A549 (cell line): ENCODE data around the gene TACR1. TPM values are rescaled to one million over a fixed set of nuclear protein-coding genes. Genes with fewer than 3 reads are reported as not detected.

Experiments
- ATAC-seq, 2 experiments: fragments of 200-7000 bp in 1 of 2; fragments of >200 bp in 1 of 2; cut with Nextera tagmentation in 1 of 2; cut with Tn5 transposase in 1 of 2; 3 replicates each; pipeline versions ENCODE4 v1.8.0 to v1.9.1; 2018 to 2020; ENCODE audit warnings: mild to moderate bottlenecking in 1 of 2, moderate library complexity in 1 of 2
- CTCF ChIA-PET: fragments of 300-600 bp; sonication (Branson Sonifier 250); formaldehyde crosslinking; extraction: SDS; loops from one replicate; lab custom pipeline; 2021; ENCODE audit warnings: antibody characterized with exemption, inconsistent platforms; lab: Yijun Ruan, JAX
- POLR2A ChIA-PET: fragments of 350-600 bp; formaldehyde crosslinking; extraction: SDS; loops from one replicate; lab custom pipeline; 2021; ENCODE audit warnings: antibody characterized with exemption, inconsistent platforms; lab: Yijun Ruan, JAX
- DNase-seq, 2 experiments: peaks; one replicate each; pipeline versions ENCODE4 v3.0.0 to v3.0.0-alpha.2; 2011 to 2016; ENCODE audit warnings: low read depth in 1 of 2, low spot score in 1 of 2
- FAIRE-seq: peaks from 2 replicates; lab custom pipeline; 2011; peaks lifted over from hg19 to GRCh38; lab: Jason Lieb, UNC
- H3K27ac ChIP-seq, 2 experiments: fragments of >200 bp; sonication (Bioruptor Twin); formaldehyde crosslinking; 3 replicates each; pipeline ENCODE4 v1.5.1; 2016 to 2017
- H3K4me1 ChIP-seq: fragments of >200 bp; sonication (Bioruptor Twin); formaldehyde crosslinking; 3 replicates; pipeline ENCODE4 v1.6.1; 2016
- H3K4me2 ChIP-seq: fragments of >200 bp; sonication (Bioruptor Twin); formaldehyde crosslinking; 3 replicates; pipeline ENCODE4 v1.6.1; 2016
- H3K4me3 ChIP-seq: fragments of >200 bp; sonication (Bioruptor Twin); formaldehyde crosslinking; 3 replicates; pipeline ENCODE4 v1.5.1; 2016
- H3K9me3 ChIP-seq: fragments of >200 bp; sonication (Bioruptor Twin); formaldehyde crosslinking; 3 replicates; pipeline ENCODE4 v1.6.1; 2016
- BHLHE40 ChIP-seq: IDR thresholded peaks from 2 replicates; pipeline ENCODE4 v1.6.1; 2012; ENCODE audit warnings: low read depth, low read length, inconsistent platforms
- EHF ChIP-seq: fragments of 250-450 bp; sonication (Bioruptor Pico); IDR thresholded peaks from 2 replicates; pipeline ENCODE4 v1.5.0; 2020; ENCODE audit warnings: mild to moderate bottlenecking
- EHMT2 ChIP-seq: fragments of 200-600 bp; sonication (generic); IDR thresholded peaks from 2 replicates; pipeline ENCODE4 v1.6.1; 2016; ENCODE audit warnings: antibody characterized with exemption, low read depth, mild to moderate bottlenecking, moderate library complexity
- ESRRA ChIP-seq: fragments of 150-350 bp; IDR thresholded peaks from 2 replicates; pipeline ENCODE4 v1.6.1; 2014; ENCODE audit warnings: mild to moderate bottlenecking, low read length, borderline replicate concordance
- FOSB ChIP-seq: fragments of 250-450 bp; sonication (Bioruptor Pico); IDR thresholded peaks from 2 replicates; pipeline ENCODE4 v1.5.0; 2020; ENCODE audit warnings: mild to moderate bottlenecking, moderate library complexity
- GATA3 ChIP-seq: IDR thresholded peaks from 2 replicates; pipeline ENCODE4 v1.6.1; 2012; ENCODE audit warnings: borderline replicate concordance
- HEYL ChIP-seq: fragments of 250-450 bp; sonication (Bioruptor Pico); IDR thresholded peaks from 2 replicates; pipeline ENCODE4 v1.8.0; 2021; ENCODE audit warnings: mild to moderate bottlenecking, moderate library complexity
- KDM1A ChIP-seq: fragments of 200-600 bp; sonication (generic); IDR thresholded peaks from 2 replicates; pipeline ENCODE4 v1.6.1; 2016; ENCODE audit warnings: low read depth, mild to moderate bottlenecking
- MAZ ChIP-seq: fragments of 150-350 bp; IDR thresholded peaks from 2 replicates; pipeline ENCODE4 v1.6.1; 2014; ENCODE audit warnings: antibody characterized with exemption, low read depth, low read length, borderline replicate concordance
- NPAS2 ChIP-seq: fragments of 250-450 bp; sonication (Bioruptor Pico); IDR thresholded peaks from 2 replicates; pipeline ENCODE4 v1.8.0; 2022; ENCODE audit warnings: mild to moderate bottlenecking, moderate library complexity, borderline replicate concordance
- PHF8 ChIP-seq: fragments of 200-600 bp; sonication (generic); IDR thresholded peaks from 2 replicates; pipeline ENCODE4 v1.6.1; 2016; ENCODE audit warnings: low read depth, mild to moderate bottlenecking, antibody characterized with exemption, moderate library complexity, borderline replicate concordance
- RAD21 ChIP-seq, 2 experiments: fragments of >200 bp in 1 of 2; sonication (Bioruptor Twin) in 1 of 2; formaldehyde crosslinking in 1 of 2; IDR thresholded peaks in 1 of 2; conservative IDR thresholded peaks in 1 of 2; 2 replicates in 1 of 2; 3 replicates in 1 of 2; pipeline ENCODE4 v1.6.1; 2012 to 2018; ENCODE audit warnings: inconsistent platforms in 1 of 2
- RNF2 ChIP-seq: fragments of 200-600 bp; sonication (generic); IDR thresholded peaks from 2 replicates; pipeline ENCODE4 v1.6.1; 2016; ENCODE audit warnings: low read depth, mild to moderate bottlenecking, antibody characterized with exemption, moderate library complexity, borderline replicate concordance
- SMC3 ChIP-seq: fragments of >200 bp; sonication (Bioruptor Twin); formaldehyde crosslinking; IDR thresholded peaks from 3 replicates; pipeline ENCODE4 v1.6.1; 2018; ENCODE audit warnings: inconsistent platforms
- SREBF2 ChIP-seq: fragments of 450-650 bp; IDR thresholded peaks from 2 replicates; pipeline ENCODE4 v1.6.1; 2014; ENCODE audit warnings: mild to moderate bottlenecking, moderate library complexity
- TP53 ChIP-seq: fragments of 250-450 bp; sonication (Bioruptor Pico); IDR thresholded peaks from 2 replicates; pipeline ENCODE4 v1.5.0; 2021; ENCODE audit warnings: mild to moderate bottlenecking, moderate library complexity
- ZC3H11A ChIP-seq: fragments of 450-650 bp; IDR thresholded peaks from 2 replicates; pipeline ENCODE4 v1.6.1; 2014; ENCODE audit warnings: antibody characterized with exemption, mild to moderate bottlenecking
- ZNF302 ChIP-seq: fragments of 250-450 bp; sonication (Bioruptor Pico); IDR thresholded peaks from 2 replicates; pipeline ENCODE4 v1.9.0; 2021; ENCODE audit warnings: inconsistent platforms, mild to moderate bottlenecking, moderate library complexity
- ZSCAN20 ChIP-seq: fragments of 250-450 bp; sonication (Bioruptor Pico); IDR thresholded peaks from 2 replicates; pipeline ENCODE4 v1.8.0; 2022; ENCODE audit warnings: mild to moderate bottlenecking, moderate library complexity
- WGBS: methylation state at CpG from one replicate; pipeline ENCODE4 v1.1.6; 2017; ENCODE audit errors: missing lambda C conversion rate; 5-methylcytosine and 5-hydroxymethylcytosine counted together
- polyA plus RNA-seq, 4 experiments: library from polyadenylated mRNA; depleted of rRNA in 3 of 4; stranded (reverse); fragments of >200 nt; fragmentation: RNase III in 1 of 4; extraction: RNeasy Plus Mini Kit Qiagen cat#74134 plus additional on column Dnase treatment in 1 of 4; gene quantifications; 2 replicates in 3 of 4; 3 replicates in 1 of 4; pipeline ENCODE4 v1.2.3, GENCODE V29; 2011 to 2017
- TF ChIP-seq, protein P1 (sequence below): IDR thresholded peaks from 2 replicates; pipeline ENCODE4 v1.6.1; 2012; ENCODE audit warnings: low read depth, borderline replicate concordance
- TF ChIP-seq, protein P2 (sequence below): fragments of 250-450 bp; sonication (Bioruptor Pico); IDR thresholded peaks from 2 replicates; pipeline ENCODE4 v1.5.0; 2021; ENCODE audit warnings: mild to moderate bottlenecking, moderate library complexity, borderline replicate concordance

Gene TACR1
- polyA plus RNA-seq, 2 of the 4 experiments (the other 2 are of a cell fraction) = 0.27 to 0.92 TPM

DNA sequence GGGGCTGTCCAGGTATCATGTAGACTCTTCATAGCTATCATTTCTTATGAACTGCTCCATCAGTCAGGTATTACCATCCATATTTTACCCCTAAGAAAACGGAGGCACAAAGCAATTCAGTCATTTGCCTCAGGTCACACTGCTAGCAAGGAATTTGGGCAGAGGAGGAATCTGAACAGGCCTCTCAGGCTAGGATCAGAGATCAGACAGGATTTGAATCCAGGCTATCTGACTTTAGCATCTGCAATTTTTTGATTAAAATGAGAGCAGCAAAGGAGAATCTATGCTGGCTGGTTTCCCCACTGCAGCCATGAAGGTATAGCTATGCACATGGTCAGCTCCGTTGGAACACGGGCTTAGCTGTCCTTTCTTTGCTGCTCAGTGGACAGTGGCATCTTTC, 60.1 kb downstream of the TACR1 start:
- DNase-seq = no peak
- FAIRE-seq = no peak
- no peak overlapping the region for H3K4me2 ChIP-seq
- POLR2A ChIA-PET = no interaction called here
- H3K4me1 ChIP-seq = no peaks in the 10 kb centered on the region
- no peak for ATAC-seq
- WGBS = 66% methylated on average over 3 of the region's 3 CpGs
- H3K9me3 ChIP-seq = no peaks in the 10 kb centered on the region
- H3K27ac ChIP-seq = no peak overlapping the region
- H3K4me3 ChIP-seq = no peak overlapping the region
- CTCF ChIA-PET = interaction anchor here (0.8 to 1.0 kb wide), 2 partner anchors 75 to 470 kb away, joined by 3 read pairs; no protein-coding TSS in a partner anchor
- TF ChIP-seq TP53 (CRISPR knock-in tag) (no peak), RNF2 (no peak), BHLHE40 (no peak), ESRRA (no peak), PHF8 (no peak), KDM1A (no peak), ZNF302 (CRISPR knock-in tag) (no peak)
- TF ChIP-seq, all 56 proteins: peak for 0

DNA sequence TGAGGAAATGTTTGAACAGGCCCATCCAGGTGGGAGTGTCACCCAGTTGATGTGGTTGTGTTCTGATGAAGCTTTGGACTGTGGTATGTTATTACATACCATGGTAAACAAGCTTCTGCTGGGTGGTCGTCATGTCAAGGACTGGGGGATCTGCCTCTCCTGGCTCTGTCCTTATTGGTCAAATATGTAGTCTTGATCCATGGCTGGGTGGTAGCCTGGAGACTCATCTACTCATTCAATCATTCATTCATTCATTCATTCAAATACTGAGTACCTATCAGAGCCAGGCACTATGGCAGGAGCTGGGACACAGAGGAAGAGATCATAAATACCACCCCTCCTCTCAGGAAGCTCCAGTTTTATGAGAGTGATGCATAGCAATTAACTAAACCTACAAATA, 60.8 kb downstream of the TACR1 start:
- no peak for FAIRE-seq
- Histone ChIP-seq H3K4me3 (no peak overlapping the region), H3K4me1 (no peaks in the 10 kb centered on the region), H3K4me2 (no peak overlapping the region), H3K27ac (no peak overlapping the region), H3K9me3 (no peaks in the 10 kb centered on the region)
- 89% methylated on average over 1 of the region's 1 CpG for WGBS
- CTCF ChIA-PET = interaction anchor here (0.8 to 1.0 kb wide), 2 partner anchors 74 to 470 kb away, joined by 3 read pairs; no protein-coding TSS in a partner anchor
- ATAC-seq = no peak
- TF ChIP-seq MAZ (no peak), ZC3H11A (no peak), PHF8 (no peak), RAD21 (conservative IDR thresholded peaks at IDR 0.05 in 1 of 2, IDR thresholded peaks at IDR 0.05 in 1 of 2) (no peak), SREBF2 (no peak), GATA3 (no peak), EHMT2 (no peak), RNF2 (no peak)
- TF ChIP-seq, protein P1, sequence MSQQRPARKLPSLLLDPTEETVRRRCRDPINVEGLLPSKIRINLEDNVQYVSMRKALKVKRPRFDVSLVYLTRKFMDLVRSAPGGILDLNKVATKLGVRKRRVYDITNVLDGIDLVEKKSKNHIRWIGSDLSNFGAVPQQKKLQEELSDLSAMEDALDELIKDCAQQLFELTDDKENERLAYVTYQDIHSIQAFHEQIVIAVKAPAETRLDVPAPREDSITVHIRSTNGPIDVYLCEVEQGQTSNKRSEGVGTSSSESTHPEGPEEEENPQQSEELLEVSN = no peak
- TF ChIP-seq, protein P2, sequence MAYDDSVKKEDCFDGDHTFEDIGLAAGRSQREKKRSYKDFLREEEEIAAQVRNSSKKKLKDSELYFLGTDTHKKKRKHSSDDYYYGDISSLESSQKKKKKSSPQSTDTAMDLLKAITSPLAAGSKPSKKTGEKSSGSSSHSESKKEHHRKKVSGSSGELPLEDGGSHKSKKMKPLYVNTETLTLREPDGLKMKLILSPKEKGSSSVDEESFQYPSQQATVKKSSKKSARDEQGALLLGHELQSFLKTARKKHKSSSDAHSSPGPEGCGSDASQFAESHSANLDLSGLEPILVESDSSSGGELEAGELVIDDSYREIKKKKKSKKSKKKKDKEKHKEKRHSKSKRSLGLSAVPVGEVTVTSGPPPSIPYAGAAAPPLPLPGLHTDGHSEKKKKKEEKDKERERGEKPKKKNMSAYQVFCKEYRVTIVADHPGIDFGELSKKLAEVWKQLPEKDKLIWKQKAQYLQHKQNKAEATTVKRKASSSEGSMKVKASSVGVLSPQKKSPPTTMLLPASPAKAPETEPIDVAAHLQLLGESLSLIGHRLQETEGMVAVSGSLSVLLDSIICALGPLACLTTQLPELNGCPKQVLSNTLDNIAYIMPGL = no peak
- DNase-seq = no peak
- POLR2A ChIA-PET = no interaction called here

DNA sequence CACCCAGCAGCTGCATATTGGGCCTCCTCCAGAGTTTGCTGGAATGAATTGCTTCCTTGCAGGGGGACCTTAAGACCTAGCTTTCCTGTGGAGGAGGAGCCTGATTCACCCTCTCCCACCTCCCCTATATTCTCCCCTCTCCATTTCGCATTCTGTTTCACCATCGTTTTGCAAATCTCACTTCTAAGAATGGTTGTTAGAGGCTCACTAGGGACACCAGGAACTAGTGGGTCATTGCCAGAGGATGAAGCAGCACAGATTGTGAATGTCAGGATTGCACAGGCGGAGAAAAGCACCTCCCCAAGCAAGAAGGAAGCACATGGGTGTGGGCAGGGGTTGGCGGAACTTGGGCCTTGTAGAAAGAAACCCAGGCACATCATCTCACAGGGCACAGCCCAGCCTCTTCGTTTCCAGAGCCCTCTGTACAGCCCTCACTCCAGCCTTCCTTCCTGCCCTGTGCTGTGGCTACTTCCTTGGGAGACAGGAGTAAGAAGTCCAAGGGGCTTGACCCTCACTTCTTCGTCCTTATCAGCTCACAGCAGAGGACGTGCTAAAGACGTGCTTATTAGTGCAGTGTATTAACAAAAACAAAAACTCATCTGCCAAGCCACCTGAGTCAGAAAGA, 63.4 kb downstream of the TACR1 start:
- Histone ChIP-seq H3K4me2 (no peak overlapping the region), H3K4me3 (no peak overlapping the region), H3K27ac (no peak overlapping the region), H3K4me1 (no peaks in the 10 kb centered on the region), H3K9me3 (no peaks in the 10 kb centered on the region)
- FAIRE-seq (no peak), ATAC-seq (0 out of 6 replicates have a peak, but pooled peaks of 1 of the 2 experiments have one; percentile 34), DNase-seq (no peak)
- POLR2A ChIA-PET = no interaction called here
- TF ChIP-seq FOSB (no peak), NPAS2 (no peak), SMC3 (no peak), EHF (no peak), ZSCAN20 (CRISPR knock-in tag) (no peak), HEYL (no peak)
- CTCF ChIA-PET = interaction anchor here (1.5 kb wide), 1 partner anchor 12 kb away, joined by 4 read pairs; no protein-coding TSS in a partner anchor
- WGBS = 56% methylated on average over 8 of the region's 8 CpGs
